K562 (cell line): Measurements from ENCODE around the gene DPP4.

Experiments
- ATF2 ChIP-seq: sonication (generic); formaldehyde crosslinking; IDR thresholded peaks from 2 replicates; pipeline ENCODE4 v1.8.1; 2022; ENCODE audit warnings: missing genetic modification reagents
- ATF7 ChIP-seq: fragments of 450-650 bp; IDR thresholded peaks from 2 replicates; pipeline ENCODE4 v1.7.1; 2014; ENCODE audit warnings: mild to moderate bottlenecking, moderate library complexity
- BRF2 ChIP-seq: IDR thresholded peaks from 3 replicates; pipeline ENCODE4 v1.6.1; 2011; ENCODE audit warnings: borderline replicate concordance, mild to moderate bottlenecking; ENCODE audit not compliant: insufficient read length, insufficient read depth
- CBFA2T3 ChIP-seq: fragments of 450-650 bp; IDR thresholded peaks from 2 replicates; pipeline ENCODE4 v1.6.1; 2017
- CTCF ChIP-seq, 3 experiments: IDR thresholded peaks in 2 of 3; conservative IDR thresholded peaks in 1 of 3; 2 replicates each; pipeline ENCODE4 v1.5.1; 2011 to 2012; ENCODE audit warnings: low read length in 3 of 3, mild to moderate bottlenecking in 3 of 3, control low read depth in 2 of 3, improper control_type of control experiment in 1 of 3, inconsistent platforms in 1 of 3, low read depth in 1 of 3, mixed read lengths in 1 of 3, moderate library complexity in 1 of 3; ENCODE audit not compliant: insufficient read depth in 2 of 3
- ELK1 ChIP-seq: sonication (generic); formaldehyde crosslinking; IDR thresholded peaks from 2 replicates; pipeline ENCODE4 v1.8.1; 2022; ENCODE audit warnings: missing genetic modification reagents
- HDAC3 ChIP-seq: fragments of 450-650 bp; IDR thresholded peaks from 2 replicates; pipeline ENCODE4 v1.6.1; 2018; ENCODE audit warnings: borderline replicate concordance, mild to moderate bottlenecking, moderate library complexity; ENCODE audit not compliant: partially characterized antibody
- JUNB ChIP-seq: fragments of 450-650 bp; formaldehyde crosslinking; conservative IDR thresholded peaks from 2 replicates; pipeline ENCODE4 v1.4.0; 2020; ENCODE audit warnings: mild to moderate bottlenecking
- MCM5 ChIP-seq: fragments of 450-650 bp; IDR thresholded peaks from 2 replicates; pipeline ENCODE4 v1.6.1; 2016; ENCODE audit warnings: low read depth
- MYC ChIP-seq, 2 experiments: fragments of 250-450 bp in 1 of 2; sonication (Bioruptor Pico) in 1 of 2; IDR thresholded peaks; 2 replicates each; pipeline versions ENCODE4 v1.5.1 to v1.6.1; 2012 to 2021; ENCODE audit warnings: low read depth in 2 of 2, borderline replicate concordance in 1 of 2, improper control_type of control experiment in 1 of 2, low read length in 1 of 2, mild to moderate bottlenecking in 1 of 2, moderate library complexity in 1 of 2
- ZNF311 ChIP-seq: fragments of 250-450 bp; sonication (Bioruptor Pico); IDR thresholded peaks from 2 replicates; pipeline ENCODE4 v1.4.0; 2020; ENCODE audit warnings: mild to moderate bottlenecking, moderate library complexity
- ZNF407 ChIP-seq: fragments of 450-650 bp; IDR thresholded peaks from 2 replicates; pipeline ENCODE4 v1.6.1; 2016; ENCODE audit warnings: low read depth

- no peak for TF ChIP-seq MYC (IDR thresholded peaks at IDR 0.05; ENCODE audit: low read depth, low read length)
- no peak for TF ChIP-seq MYC (CRISPR knock-in tag; IDR thresholded peaks at IDR 0.05; ENCODE audit: borderline replicate concordance, low read depth)
- no peak for TF ChIP-seq ZNF407
- TF ChIP-seq JUNB = no peak
- TF ChIP-seq BRF2 = no peak
- TF ChIP-seq MCM5 = no peak
- no peak for TF ChIP-seq CBFA2T3
- TF ChIP-seq ELK1 (CRISPR knock-in tag) = no peak
- no peak for TF ChIP-seq HDAC3
- no peak for TF ChIP-seq ATF7
- TF ChIP-seq ZNF311 (CRISPR knock-in tag) = no peak
- no peak for TF ChIP-seq ATF2 (CRISPR knock-in tag)
- TF ChIP-seq CTCF (IDR thresholded peaks at IDR 0.05 in 2 of 3, conservative IDR thresholded peaks at IDR 0.05 in 1 of 3; ENCODE audit: insufficient read depth in 2 of 3, low read depth in 1 of 3, low read length in 3 of 3) = no peak
Observed at GRCh38 chr2:162053808-162054155, 20.2 kb downstream of the DPP4 start.
